HCT116 (cell line): ENCODE results near the gene BZW2. TPM values are rescaled to one million over a fixed set of nuclear protein-coding genes. Genes with fewer than 3 reads are reported as not detected.

Experiments used
- ATAC-seq: fragments of 200-7000 bp; cut with Tn5 transposase; 2 replicates; pipeline ENCODE4 v1.9.1; 2020; ENCODE audit warnings: mild to moderate bottlenecking, moderate library complexity
- BruUV-seq: library from RNA; stranded (reverse); fragments of 400-500 nt; replicated peaks from 2 replicates; lab custom pipeline; 2021; lab: Mats Ljungman, UMichigan
- CTCF ChIA-PET: fragments of 300-600 bp; sonication (Branson Sonifier 250); formaldehyde crosslinking; loops from one replicate; lab custom pipeline; 2021; ENCODE audit warnings: antibody characterized with exemption; lab: Charles Lee
- POLR2A ChIA-PET: fragments of 300-600, 350-600 bp; sonication (Branson Sonifier 250); formaldehyde crosslinking; loops from one replicate; lab custom pipeline; 2021; ENCODE audit warnings: antibody characterized with exemption; lab: Charles Lee
- RAD21 ChIA-PET, 2 experiments: fragments of 300-600 bp; sonication (Branson Sonifier 250); formaldehyde crosslinking; loops; one replicate each; lab custom pipeline; 2023; ENCODE audit warnings: low total read pairs in 2 of 2; ENCODE audit not compliant: uncharacterized antibody in 2 of 2, unreplicated experiment in 2 of 2, low non-redundant PET in 1 of 2; lab: Charles Lee
- DNase-seq: peaks from one replicate; pipeline ENCODE4 v3.0.0-alpha.2; 2010; ENCODE audit warnings: low read depth, low spot score
- H2AFZ ChIP-seq: fragments of 200-600 bp; shearing (Covaris generic), sonication (generic); 2 replicates; pipeline ENCODE4 v1.6.1; 2017; ENCODE audit warnings: low read depth, mixed run types, mixed read lengths, antibody characterized with exemption, low read length; ENCODE audit not compliant: poor library complexity, severe bottlenecking
- H3K27ac ChIP-seq: 2 replicates; pipeline ENCODE4 v1.5.1; 2012; ENCODE audit warnings: low read depth, low read length
- H3K27me3 ChIP-seq: fragments of 200-600 bp; sonication (generic); 2 replicates; pipeline ENCODE4 v1.6.1; 2016; ENCODE audit warnings: mixed run types, low read length, mixed read lengths; ENCODE audit not compliant: insufficient read depth
- H3K36me3 ChIP-seq, 2 experiments: fragments of 200-500 bp in 1 of 2; fragments of 200-600 bp in 1 of 2; sonication (Bioruptor generic) in 1 of 2; sonication (generic) in 1 of 2; 2 replicates each; pipeline versions ENCODE4 v1.5.1 to v1.6.1; 2014 to 2016; ENCODE audit warnings: low read length in 2 of 2, inconsistent platforms in 1 of 2, mixed read lengths in 1 of 2, mixed run types in 1 of 2; ENCODE audit not compliant: insufficient read depth in 2 of 2, control insufficient read depth in 1 of 2
- H3K4me1 ChIP-seq, 2 experiments: fragments of 200-600 bp in 1 of 2; sonication (generic) in 1 of 2; 2 replicates each; pipeline versions ENCODE4 v1.5.1 to v1.6.1; 2012 to 2017; ENCODE audit warnings: low read length in 2 of 2, inconsistent platforms in 1 of 2, mild to moderate bottlenecking in 1 of 2, mixed read lengths in 1 of 2, mixed run types in 1 of 2, moderate library complexity in 1 of 2; ENCODE audit not compliant: insufficient read depth in 2 of 2, control insufficient read depth in 1 of 2
- H3K4me2 ChIP-seq: fragments of 200-600 bp; sonication (generic); 2 replicates; pipeline ENCODE4 v1.6.1; 2017; ENCODE audit warnings: mixed run types, low read length, mixed read lengths
- H3K4me3 ChIP-seq, 2 experiments: fragments of 200-600 bp in 1 of 2; sonication (generic) in 1 of 2; replicated peaks in 1 of 2; 2 replicates each; pipeline ENCODE4 v1.5.1; 2011 to 2016; ENCODE audit warnings: low read length in 2 of 2, control low read depth in 1 of 2, low read depth in 1 of 2, mild to moderate bottlenecking in 1 of 2, mixed read lengths in 1 of 2, mixed run types in 1 of 2
- H3K79me2 ChIP-seq: fragments of 200-600 bp; sonication (generic); 2 replicates; pipeline ENCODE4 v1.6.1; 2017; ENCODE audit warnings: mild to moderate bottlenecking, mixed run types, low read length, moderate library complexity, mixed read lengths; ENCODE audit not compliant: insufficient read depth
- H3K9ac ChIP-seq: fragments of 200-600 bp; sonication (generic); 2 replicates; pipeline ENCODE4 v1.6.1; 2016; ENCODE audit warnings: low read length, mixed read lengths
- H3K9me2 ChIP-seq: fragments of 200-600 bp; sonication (generic), shearing (Covaris generic); 2 replicates; pipeline ENCODE4 v1.6.1; 2017; ENCODE audit warnings: mixed run types, mild to moderate bottlenecking, moderate library complexity; ENCODE audit not compliant: insufficient read depth
- H3K9me3 ChIP-seq, 2 experiments: fragments of 200-500 bp in 1 of 2; fragments of 200-600 bp in 1 of 2; sonication (Bioruptor generic) in 1 of 2; sonication (generic) in 1 of 2; 2 replicates each; pipeline ENCODE4 v1.6.1; 2014 to 2017; ENCODE audit warnings: low read length in 2 of 2, mixed read lengths in 2 of 2, inconsistent platforms in 1 of 2, low read depth in 1 of 2, mild to moderate bottlenecking in 1 of 2, mixed run types in 1 of 2, moderate library complexity in 1 of 2; ENCODE audit not compliant: control insufficient read depth in 1 of 2, insufficient read depth in 1 of 2
- H4K20me1 ChIP-seq: fragments of 200-600 bp; sonication (generic), shearing (Covaris generic); 2 replicates; pipeline ENCODE4 v1.6.1; 2017; ENCODE audit warnings: mixed run types, mild to moderate bottlenecking, moderate library complexity; ENCODE audit not compliant: insufficient read depth
- CEBPB ChIP-seq: IDR thresholded peaks from 2 replicates; pipeline ENCODE4 v1.6.1; 2012; ENCODE audit warnings: low read depth
- EGR1 ChIP-seq: IDR thresholded peaks from 2 replicates; pipeline ENCODE4 v1.6.1; 2012; ENCODE audit warnings: low read depth
- ELF1 ChIP-seq: IDR thresholded peaks from 2 replicates; pipeline ENCODE4 v1.6.1; 2012; ENCODE audit warnings: low read depth, borderline replicate concordance
- EZH2 ChIP-seq: fragments of 200-600 bp; sonication (generic); IDR thresholded peaks from 2 replicates; pipeline ENCODE4 v1.6.1; 2017; ENCODE audit warnings: antibody characterized with exemption, mixed run types
- RAD21 ChIP-seq: IDR thresholded peaks from 2 replicates; pipeline ENCODE4 v1.6.1; 2012; ENCODE audit warnings: low read depth, mild to moderate bottlenecking
- SP1 ChIP-seq: IDR thresholded peaks from 2 replicates; pipeline ENCODE4 v1.6.1; 2012; ENCODE audit warnings: low read depth
- SRF ChIP-seq: IDR thresholded peaks from 2 replicates; pipeline ENCODE4 v1.6.1; 2012; ENCODE audit warnings: low read depth
- YY1 ChIP-seq: IDR thresholded peaks from 2 replicates; pipeline ENCODE4 v1.6.1; 2011; ENCODE audit warnings: low read length, low read depth, moderate library complexity, mild to moderate bottlenecking; ENCODE audit not compliant: insufficient replicate concordance; ENCODE audit errors: extremely low read depth
- intact Hi-C: fragments of 100-400 bp; cut with micrococcal nuclease; formaldehyde crosslinking; loops from 2 replicates; pipeline ENCODE4 v1.10.0; 2022
- total RNA-seq: library from RNA; stranded (reverse); gene quantifications from one replicate; pipeline ENCODE4 v1.2.1, GENCODE V29; 2021; ENCODE audit not compliant: unreplicated experiment
- TF ChIP-seq, protein P1 (sequence below): IDR thresholded peaks from 2 replicates; pipeline ENCODE4 v1.6.1; 2012
- TF ChIP-seq, protein P2 (sequence below): IDR thresholded peaks from 2 replicates; pipeline ENCODE4 v1.6.1; 2012

Gene BZW2
- total RNA-seq, 1 experiment from 2014 or later: 119 TPM

DNA sequence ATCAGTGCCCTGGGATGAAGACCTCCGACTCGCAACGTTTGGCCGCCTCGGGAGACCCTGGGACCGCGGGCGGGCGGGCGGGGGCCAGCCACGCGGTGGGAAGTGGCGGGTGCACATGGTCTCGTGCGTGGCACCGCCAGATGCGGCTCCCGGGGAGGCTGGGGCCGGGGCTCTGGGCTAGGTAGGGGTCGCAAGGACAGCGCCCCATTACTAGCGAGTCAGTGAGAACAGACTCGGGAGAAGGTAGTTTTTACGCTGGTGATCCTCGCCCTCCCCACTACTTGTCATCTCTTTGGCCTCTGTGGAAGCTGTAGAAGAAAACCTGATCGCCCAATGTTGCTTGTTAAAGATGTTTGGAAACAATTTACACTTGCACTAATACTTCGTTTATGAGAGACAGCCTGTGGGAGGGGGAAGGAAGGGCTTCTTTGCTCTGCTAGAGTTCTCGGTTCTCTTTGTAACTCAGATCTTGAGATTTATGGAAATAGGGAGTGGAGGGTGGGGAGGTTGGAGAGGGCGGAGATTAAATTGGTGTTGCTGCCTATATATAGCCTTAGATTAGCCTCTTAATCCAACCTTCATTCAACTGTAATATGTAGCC lies 591 bp downstream of the BZW2 start:
- peak; percentile 6 for ATAC-seq
- no TSS peak for BruUV-seq
- Histone ChIP-seq H3K9me3 (no peaks in the 10 kb centered on the region), H3K4me3 (peak overlapping the region; percentile 85 to 90), H2AFZ (no peak overlapping the region), H3K27me3 (no peaks in the 10 kb centered on the region), H3K9ac (peak overlapping the region; percentile 84), H3K4me1 (peaks cover 28% of the 10 kb centered on the region in 2 experiments; a peak in 3 of 4 replicates), H3K79me2 (peaks cover 90% of the 10 kb centered on the region), H3K4me2 (peak overlapping the region; percentile 86), H3K27ac (peak overlapping the region; percentile 89; the same call in 1 of the 2 replicates), H3K36me3 (peaks cover 0 to 7% of the 10 kb centered on the region in 2 experiments; a peak in 1 of 4 replicates), H3K9me2 (no peaks in the 10 kb centered on the region), H4K20me1 (peaks cover 6% of the 10 kb centered on the region; the same call in 1 of the 2 replicates)
- POLR2A ChIA-PET: interaction anchor here (0.6 to 1.6 kb wide), 4 partner anchors 10 to 23 kb away, joined by 4 to 5 read pairs (median 4); no protein-coding TSS in a partner anchor
- intact Hi-C loops: loop anchor here (5.0 kb wide), 1 partner anchor 106 kb away; the partner anchor contains the start of gene TSPAN13
- DNase-seq: no peak
- CTCF ChIA-PET: no interaction called here
- RAD21 ChIA-PET: no interaction called here
- TF ChIP-seq EZH2 (no peak), SRF (peak; percentile 53; the same call in 1 of the 2 replicates)

- ATAC-seq: no peak
- peaks cover 90% of the 10 kb centered on the region for H3K79me2 ChIP-seq
- RAD21 ChIA-PET: no interaction called here
- peaks cover 0 to 7% of the 10 kb centered on the region in 2 experiments; a peak in 1 of 4 replicates for H3K36me3 ChIP-seq
- no peaks in the 10 kb centered on the region for H3K9me2 ChIP-seq
- TF ChIP-seq, protein P1, sequence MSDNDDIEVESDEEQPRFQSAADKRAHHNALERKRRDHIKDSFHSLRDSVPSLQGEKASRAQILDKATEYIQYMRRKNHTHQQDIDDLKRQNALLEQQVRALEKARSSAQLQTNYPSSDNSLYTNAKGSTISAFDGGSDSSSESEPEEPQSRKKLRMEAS: no peak
- no peak for TF ChIP-seq EGR1
- no peak for TF ChIP-seq RAD21
- TF ChIP-seq ELF1: no peak
- no peak for TF ChIP-seq SP1
- no peak for TF ChIP-seq YY1
- TF ChIP-seq CEBPB: no peak
- TF ChIP-seq, protein P2, sequence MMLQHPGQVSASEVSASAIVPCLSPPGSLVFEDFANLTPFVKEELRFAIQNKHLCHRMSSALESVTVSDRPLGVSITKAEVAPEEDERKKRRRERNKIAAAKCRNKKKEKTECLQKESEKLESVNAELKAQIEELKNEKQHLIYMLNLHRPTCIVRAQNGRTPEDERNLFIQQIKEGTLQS: no peak
- BruUV-seq: no TSS peak
- H3K9ac ChIP-seq: peak overlapping the region; percentile 84
- CTCF ChIA-PET: no interaction called here
- DNase-seq: no peak
- H3K27me3 ChIP-seq: no peaks in the 10 kb centered on the region
- H3K4me1 ChIP-seq: peaks cover 31 to 35% of the 10 kb centered on the region in 2 experiments; a peak in 3 of 4 replicates
- H3K9me3 ChIP-seq: no peaks in the 10 kb centered on the region
- H2AFZ ChIP-seq: no peak overlapping the region
- H3K4me3 ChIP-seq: peak overlapping the region; percentile 85 to 90
- POLR2A ChIA-PET: no interaction called here
- peaks cover 6% of the 10 kb centered on the region; the same call in 1 of the 2 replicates for H4K20me1 ChIP-seq
- no peak overlapping the region for H3K27ac ChIP-seq
- intact Hi-C loops: loop anchor here (5.0 kb wide), 1 partner anchor 105 kb away; the partner anchor contains the start of gene TSPAN13
- peak overlapping the region; percentile 86 for H3K4me2 ChIP-seq
These were observed 1.5 kb downstream of the BZW2 start for GRCh38 chr7:16647435-16647960.
